HEK293 (cell line): Measurements from ENCODE around the gene CA10.

ENCODE experiments used
- CTCF ChIA-PET: fragments of 350-600 bp; formaldehyde crosslinking; extraction: SDS; loops from one replicate; lab custom pipeline; 2021; ENCODE audit warnings: antibody characterized with exemption; lab: Yijun Ruan, JAX
- POLR2A ChIA-PET: fragments of 300-600 bp; formaldehyde crosslinking; extraction: SDS; loops from one replicate; lab custom pipeline; 2020; ENCODE audit warnings: antibody characterized with exemption, inconsistent platforms; lab: Yijun Ruan, JAX
- H3K27ac ChIP-seq: fragments of 200-500 bp; sonication (Bioruptor generic); 2 replicates; pipeline ENCODE4 v1.5.1; 2014; ENCODE audit warnings: low read depth, low read length, control low read depth, inconsistent platforms; ENCODE audit errors: extremely low read depth
- H3K36me3 ChIP-seq, 2 experiments: fragments of 200-500 bp in 1 of 2; sonication (Bioruptor generic) in 1 of 2; 1 replicate in 1 of 2; 2 replicates in 1 of 2; pipeline ENCODE4 v1.5.1; 2014 to 2017; ENCODE audit warnings: inconsistent platforms in 2 of 2, low read length in 2 of 2; ENCODE audit not compliant: control insufficient read depth in 2 of 2, insufficient read depth in 1 of 2
- H3K4me1 ChIP-seq: fragments of 200-500 bp; sonication (Bioruptor generic); 2 replicates; pipeline ENCODE4 v1.5.1; 2014; ENCODE audit warnings: mild to moderate bottlenecking, low read length, inconsistent platforms; ENCODE audit not compliant: control insufficient read depth, insufficient read depth
- H3K4me3 ChIP-seq: 2 replicates; pipeline ENCODE4 v1.5.1; 2011; ENCODE audit warnings: low read depth, mild to moderate bottlenecking, control low read depth, low read length, moderate library complexity
- H3K9me3 ChIP-seq: fragments of 200-500 bp; sonication (Bioruptor generic); 2 replicates; pipeline ENCODE4 v1.5.1; 2014; ENCODE audit warnings: low read depth, low read length, inconsistent platforms; ENCODE audit not compliant: control insufficient read depth, insufficient read depth
- GLIS1 ChIP-seq: fragments of 450-650 bp; formaldehyde crosslinking; IDR thresholded peaks from 2 replicates; pipeline ENCODE4 v1.5.1; 2016; ENCODE audit warnings: missing biosample characterization, missing genetic modification characterization
- HOXC10 ChIP-seq: sonication (generic); formaldehyde crosslinking; IDR thresholded peaks from 2 replicates; pipeline ENCODE4 v1.8.1; 2023; ENCODE audit warnings: mild to moderate bottlenecking, missing genetic modification reagents
- IKZF3 ChIP-seq: fragments of 450-650 bp; IDR thresholded peaks from 2 replicates; pipeline ENCODE4 v1.5.0; 2018; ENCODE audit warnings: missing biosample characterization, mild to moderate bottlenecking, missing genetic modification characterization, moderate library complexity
- PRDM4 ChIP-seq: fragments of 450-650 bp; formaldehyde crosslinking; IDR thresholded peaks from 2 replicates; pipeline ENCODE4 v1.5.1; 2017; ENCODE audit warnings: missing biosample characterization, missing genetic modification characterization
- SCRT1 ChIP-seq: fragments of 450-650 bp; formaldehyde crosslinking; IDR thresholded peaks from 2 replicates; pipeline ENCODE4 v1.5.1; 2016; ENCODE audit warnings: missing biosample characterization, missing genetic modification characterization, borderline replicate concordance
- SP3 ChIP-seq: fragments of 450-650 bp; formaldehyde crosslinking; IDR thresholded peaks from 2 replicates; pipeline ENCODE4 v1.5.1; 2016; ENCODE audit warnings: missing biosample characterization, missing genetic modification characterization
- TRIM28 ChIP-seq: IDR thresholded peaks from 2 replicates; pipeline ENCODE4 v1.6.1; 2011; ENCODE audit warnings: low read length, control low read depth, borderline replicate concordance
- ZBTB20 ChIP-seq: fragments of 450-650 bp; formaldehyde crosslinking; IDR thresholded peaks from 2 replicates; pipeline ENCODE4 v1.5.1; 2016; ENCODE audit warnings: missing biosample characterization, missing genetic modification characterization
- ZBTB44 ChIP-seq: fragments of 450-650 bp; IDR thresholded peaks from 2 replicates; pipeline ENCODE4 v1.5.1; 2018; ENCODE audit warnings: missing biosample characterization, mild to moderate bottlenecking, missing genetic modification characterization
- ZFP41 ChIP-seq: fragments of 450-650 bp; formaldehyde crosslinking; IDR thresholded peaks from 2 replicates; pipeline ENCODE4 v1.5.1; 2016; ENCODE audit warnings: missing biosample characterization, missing genetic modification characterization, borderline replicate concordance
- ZNF146 ChIP-seq: fragments of 450-650 bp; formaldehyde crosslinking; IDR thresholded peaks from 2 replicates; pipeline ENCODE4 v1.5.1; 2016; ENCODE audit warnings: missing biosample characterization, missing genetic modification characterization
- ZNF202 ChIP-seq: fragments of 450-650 bp; formaldehyde crosslinking; IDR thresholded peaks from 2 replicates; pipeline ENCODE4 v1.5.1; 2016; ENCODE audit warnings: missing biosample characterization, missing genetic modification characterization, borderline replicate concordance
- ZNF398 ChIP-seq: fragments of 450-650 bp; formaldehyde crosslinking; IDR thresholded peaks from 2 replicates; pipeline ENCODE4 v1.5.1; 2017; ENCODE audit warnings: missing biosample characterization, missing genetic modification characterization
- ZNF449 ChIP-seq: fragments of 450-650 bp; formaldehyde crosslinking; IDR thresholded peaks from 2 replicates; pipeline ENCODE4 v1.5.1; 2017; ENCODE audit warnings: missing biosample characterization, mild to moderate bottlenecking, missing genetic modification characterization, moderate library complexity
- ZNF488 ChIP-seq: fragments of 450-650 bp; formaldehyde crosslinking; IDR thresholded peaks from 2 replicates; pipeline ENCODE4 v1.5.1; 2016; ENCODE audit warnings: missing biosample characterization, missing genetic modification characterization
- ZNF501 ChIP-seq: fragments of 450-650 bp; formaldehyde crosslinking; IDR thresholded peaks from 2 replicates; pipeline ENCODE4 v1.5.1; 2016; ENCODE audit warnings: missing biosample characterization, missing genetic modification characterization
- ZNF510 ChIP-seq: fragments of 450-650 bp; formaldehyde crosslinking; IDR thresholded peaks from 2 replicates; pipeline ENCODE4 v1.5.1; 2018; ENCODE audit warnings: mild to moderate bottlenecking, missing genetic modification characterization, missing biosample characterization; ENCODE audit not compliant: insufficient replicate concordance
- ZNF558 ChIP-seq: fragments of 450-650 bp; formaldehyde crosslinking; IDR thresholded peaks from 2 replicates; pipeline ENCODE4 v1.5.1; 2016; ENCODE audit warnings: missing biosample characterization, missing genetic modification characterization
- ZNF645 ChIP-seq: fragments of 450-650 bp; formaldehyde crosslinking; IDR thresholded peaks from 2 replicates; pipeline ENCODE4; 2016; ENCODE audit warnings: missing biosample characterization, missing genetic modification characterization
- ZNF747 ChIP-seq: fragments of 450-650 bp; formaldehyde crosslinking; IDR thresholded peaks from 2 replicates; pipeline ENCODE4 v1.5.1; 2016; ENCODE audit warnings: missing biosample characterization, missing genetic modification characterization
- ZNF785 ChIP-seq: fragments of 450-650 bp; formaldehyde crosslinking; IDR thresholded peaks from 2 replicates; pipeline ENCODE4 v1.5.1; 2016; ENCODE audit warnings: missing biosample characterization, missing genetic modification characterization
- ZSCAN18 ChIP-seq: fragments of 450-650 bp; formaldehyde crosslinking; IDR thresholded peaks from 2 replicates; pipeline ENCODE4 v1.5.1; 2016; ENCODE audit warnings: missing biosample characterization, missing genetic modification characterization
- ZSCAN5A ChIP-seq: fragments of 450-650 bp; formaldehyde crosslinking; IDR thresholded peaks from 2 replicates; pipeline ENCODE4 v1.5.1; 2016; ENCODE audit warnings: missing biosample characterization, missing genetic modification characterization
- ZXDB ChIP-seq: fragments of 450-650 bp; formaldehyde crosslinking; IDR thresholded peaks from 2 replicates; pipeline ENCODE4 v1.5.1; 2016; ENCODE audit warnings: missing biosample characterization, missing genetic modification characterization

CA10 gene

GRCh38 chr17:51961689-51962088 lies 196.8 kb downstream of the CA10 start:
- Histone ChIP-seq H3K36me3 (no peaks in the 10 kb centered on the region), H3K9me3 (no peaks in the 10 kb centered on the region)

GRCh38 chr17:51957786-51958185 lies 200.7 kb downstream of the CA10 start:
- POLR2A ChIA-PET: no interaction called here
- CTCF ChIA-PET: no interaction called here
- Histone ChIP-seq H3K9me3 (no peaks in the 10 kb centered on the region), H3K36me3 (no peaks in the 10 kb centered on the region), H3K4me3 (no peak overlapping the region), H3K4me1 (no peaks in the 10 kb centered on the region), H3K27ac (no peak overlapping the region)
- TF ChIP-seq SCRT1 (tag by site-specific recombination) (no peak), ZSCAN18 (no peak), ZSCAN5A (no peak), ZNF146 (no peak), ZNF398 (tag by site-specific recombination) (no peak), ZNF501 (no peak), ZNF488 (tag by site-specific recombination) (no peak), ZNF747 (no peak), ZNF558 (no peak), PRDM4 (tag by site-specific recombination) (no peak), ZBTB20 (tag by site-specific recombination) (no peak)

More at GRCh38 chr17:51961689-51962088, 196.8 kb downstream of the CA10 start:
- POLR2A ChIA-PET: no interaction called here
- CTCF ChIA-PET: no interaction called here
- Histone ChIP-seq H3K4me3 (no peak overlapping the region), H3K27ac (no peak overlapping the region), H3K4me1 (no peaks in the 10 kb centered on the region)
- no peak for TF ChIP-seq ZXDB (tag by site-specific recombination)
- TF ChIP-seq IKZF3: no peak
- no peak for TF ChIP-seq SP3
- TF ChIP-seq ZNF785: no peak
- no peak for TF ChIP-seq ZBTB44 (tag by site-specific recombination)
- no peak for TF ChIP-seq TRIM28
- no peak for TF ChIP-seq GLIS1
- no peak for TF ChIP-seq ZFP41 (tag by site-specific recombination)
- no peak for TF ChIP-seq HOXC10 (CRISPR knock-in tag)
- TF ChIP-seq ZNF645 (tag by site-specific recombination): no peak
- TF ChIP-seq ZNF449 (tag by site-specific recombination): no peak
- TF ChIP-seq ZNF510 (tag by site-specific recombination): no peak
- TF ChIP-seq ZNF202: no peak
